HG03066 (cell line): ENCODE measurements around the gene UCHL5.
A peak's percentile ranks its signal among the peaks of the same experiment; 100 is the strongest.
"Not testable (repeated sequence)": the region's sequence is repeated elsewhere in the genome, so short reads cannot be mapped to it uniquely, and the experiment has no call there.

Source experiments
- ATAC-seq: cut with Tn5 transposase; IDR thresholded peaks from one replicate; pipeline ENCODE4 v1.9.1; 2021; ENCODE audit warnings: low read depth; ENCODE audit not compliant: unreplicated experiment

Gene UCHL5

GRCh38 chr1:193066606-193067005, 7.4 kb upstream of the UCHL5 start:
- ATAC-seq: no peak

GRCh38 chr1:193065954-193066353, 6.8 kb upstream of the UCHL5 start:
- ATAC-seq: no peak

- ATAC-seq: no peak
Observed at GRCh38 chr1:193062698-193063463, 3.7 kb upstream of the UCHL5 start.

GRCh38 chr1:193060938-193061337, 1.8 kb upstream of the UCHL5 start:
- ATAC-seq: no peak

GRCh38 chr1:193060406-193060805, 1.2 kb upstream of the UCHL5 start:
- ATAC-seq: no peak

- no peak for ATAC-seq
Observed at GRCh38 chr1:193060115-193060403, 899 bp upstream of the UCHL5 start.

- peak; percentile 43 for ATAC-seq
Observed at GRCh38 chr1:193058529-193059281, 455 bp downstream of the UCHL5 start.

- ATAC-seq: no peak
Observed at GRCh38 chr1:193054169-193054675, 4.9 kb downstream of the UCHL5 start.

DNA sequence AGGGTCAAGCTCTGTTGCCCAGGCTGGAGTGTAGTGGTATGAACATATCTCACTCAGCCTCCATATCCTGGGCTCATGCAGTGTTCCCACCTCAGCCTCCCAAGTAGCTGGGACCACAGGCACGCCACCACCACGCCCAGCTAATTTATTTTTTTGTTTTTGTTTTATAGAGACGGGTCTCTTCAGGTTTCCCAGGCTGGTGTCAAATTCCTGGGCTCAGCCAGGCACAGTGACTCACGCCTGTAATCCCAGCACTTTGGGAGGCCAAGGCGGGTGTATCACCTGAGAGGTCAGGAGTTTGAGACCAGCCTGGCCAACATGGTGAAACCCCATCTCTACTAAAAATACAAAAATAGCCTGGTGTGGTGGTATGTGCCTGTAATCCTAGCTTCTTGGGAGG, 10.2 kb downstream of the UCHL5 start:
- ATAC-seq: not testable (repeated sequence)

- no peak for ATAC-seq
Observed at GRCh38 chr1:193042766-193043691, 16.1 kb downstream of the UCHL5 start.

GRCh38 chr1:193040011-193040410, 19.1 kb downstream of the UCHL5 start:
- no peak for ATAC-seq

GRCh38 chr1:193036337-193037047, 22.7 kb downstream of the UCHL5 start:
- no peak for ATAC-seq

GRCh38 chr1:193033610-193034009, 25.6 kb downstream of the UCHL5 start:
- no peak for ATAC-seq

DNA sequence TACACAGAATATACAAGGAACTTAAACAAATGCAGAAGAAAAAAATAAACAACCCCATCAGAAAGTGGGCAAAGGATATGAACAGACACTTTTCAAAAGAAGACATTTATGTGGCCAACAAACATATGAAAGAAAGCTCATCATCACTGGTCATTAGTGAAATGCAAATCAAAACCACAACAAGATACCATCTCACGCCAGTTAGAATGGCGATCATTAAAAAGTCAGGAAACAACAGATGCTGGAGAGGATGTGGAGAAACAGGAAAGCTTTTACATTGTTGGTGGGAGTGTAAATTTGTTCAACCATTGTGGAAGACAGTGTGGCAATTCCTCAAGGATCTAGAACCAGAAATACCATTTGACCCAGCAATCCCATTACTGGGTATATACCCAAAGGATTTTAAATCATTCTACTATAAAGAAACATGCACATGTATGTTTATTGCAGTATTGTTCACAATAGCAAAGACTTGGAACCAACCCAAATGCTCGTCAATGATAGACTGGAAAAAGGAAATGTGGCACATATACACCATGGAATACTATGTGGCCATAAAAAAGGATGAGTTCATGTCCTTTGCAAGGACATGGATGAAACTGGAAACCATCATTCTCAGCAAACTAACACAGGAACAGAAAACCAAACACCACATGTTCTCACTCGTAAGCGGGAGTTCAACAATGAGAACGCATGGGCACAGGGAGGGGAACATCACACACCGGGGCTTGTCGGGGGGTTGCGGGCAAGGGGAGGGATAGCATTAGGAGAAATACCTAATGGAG, 26.3 kb downstream of the UCHL5 start:
- not testable (repeated sequence) for ATAC-seq

- ATAC-seq: peak; percentile 63
Observed at GRCh38 chr1:193031431-193031830, 27.7 kb downstream of the UCHL5 start.

DNA sequence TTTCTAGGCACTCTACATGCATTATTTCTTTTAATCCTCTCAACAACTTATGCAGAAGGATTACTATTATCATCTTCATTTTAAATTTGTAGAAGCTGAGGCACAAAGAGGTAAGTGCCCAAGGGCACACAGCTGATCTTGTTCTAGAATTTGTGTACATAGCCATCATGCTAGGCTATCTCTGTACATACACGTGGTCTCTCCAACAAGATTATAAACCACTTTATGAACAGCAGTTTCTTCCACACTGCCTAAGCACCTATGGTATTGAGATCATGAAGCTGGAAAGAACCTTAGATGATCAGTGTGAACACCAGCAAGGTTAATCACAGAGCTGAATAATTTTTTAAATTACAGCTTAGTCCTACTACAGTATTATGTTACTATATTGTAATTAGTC, 28.9 kb downstream of the UCHL5 start:
- ATAC-seq: no peak

DNA sequence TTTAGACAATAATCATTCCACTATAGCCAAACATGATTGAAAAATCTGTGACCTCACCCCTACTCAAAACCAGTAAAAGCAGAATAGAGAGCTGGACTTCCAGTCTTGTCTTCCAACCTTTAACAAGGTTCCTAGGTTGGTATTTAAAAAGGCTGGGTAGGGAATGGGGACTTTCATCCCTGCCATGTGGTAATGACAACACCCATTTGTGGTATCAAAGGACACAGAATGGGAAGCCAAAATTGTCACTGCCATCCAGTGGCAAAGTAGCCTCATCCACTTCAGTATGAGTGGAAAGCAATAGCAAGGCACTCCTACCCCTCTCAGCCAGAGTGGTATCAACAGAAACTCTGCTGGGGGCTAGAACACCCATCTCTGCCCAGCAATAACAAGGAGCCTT, 33.9 kb downstream of the UCHL5 start:
- ATAC-seq: no peak

DNA sequence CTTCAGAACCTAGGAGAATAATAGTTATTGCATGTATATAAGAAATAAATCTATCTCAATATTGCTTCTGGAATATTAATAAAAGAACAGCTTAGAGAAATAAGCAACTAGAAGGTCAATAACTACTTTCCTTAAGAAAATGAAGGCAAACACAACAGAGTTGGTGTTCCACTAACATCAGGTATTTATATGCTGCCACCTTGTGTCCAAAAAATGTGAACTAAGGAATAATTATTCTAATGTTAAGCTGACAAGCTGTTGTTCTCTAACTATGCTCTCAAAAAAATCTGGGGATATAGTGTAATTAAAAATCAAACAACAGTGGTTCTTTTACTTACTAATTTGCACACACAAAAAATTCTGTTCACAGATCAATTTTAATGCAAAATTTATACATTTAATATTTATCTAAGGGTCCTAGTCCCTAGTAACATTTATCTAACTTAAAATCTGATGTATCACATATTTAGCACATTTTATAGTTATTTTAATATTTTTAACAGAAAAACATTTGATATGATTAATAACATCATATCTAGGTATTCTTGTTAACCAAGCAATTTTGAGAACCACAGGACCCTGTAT, 39.6 kb downstream of the UCHL5 start:
- no peak for ATAC-seq

- no peak for ATAC-seq
Observed at GRCh38 chr1:193016788-193017187, 42.4 kb downstream of the UCHL5 start.
